Hepatocyte (in vitro differentiated cells): ENCODE data around the gene HTT. TPM values are rescaled to one million over a fixed set of nuclear protein-coding genes. Genes with fewer than 3 reads are reported as not detected.
A peak's percentile ranks its signal among the peaks of the same experiment; 100 is the strongest.

Experiments used
- DNase-seq: peaks from one replicate; pipeline ENCODE4 v3.0.0-alpha.2; 2016; ENCODE audit warnings: low spot score
- H2AFZ ChIP-seq: fragments of 200-600 bp; sonication (generic); 2 replicates; pipeline ENCODE4 v1.6.0; 2016; ENCODE audit warnings: antibody characterized with exemption, mild to moderate bottlenecking
- H3K27ac ChIP-seq: fragments of 200-600 bp; sonication (generic); 2 replicates; pipeline ENCODE4 v1.5.1; 2016; ENCODE audit warnings: mild to moderate bottlenecking
- H3K27me3 ChIP-seq: fragments of 200-600 bp; sonication (generic); 2 replicates; pipeline ENCODE4 v1.6.1; 2016
- H3K36me3 ChIP-seq: fragments of 200-600 bp; sonication (generic); replicated peaks from 2 replicates; pipeline ENCODE4 v1.5.1; 2016; ENCODE audit warnings: low read depth; ENCODE audit not compliant: insufficient read depth
- H3K4me1 ChIP-seq: fragments of 200-600 bp; sonication (generic); 2 replicates; pipeline ENCODE4 v1.5.1; 2016; ENCODE audit warnings: mild to moderate bottlenecking, moderate library complexity; ENCODE audit not compliant: insufficient read depth
- H3K4me2 ChIP-seq: fragments of 200-600 bp; sonication (generic); 2 replicates; pipeline ENCODE4 v1.6.0; 2016
- H3K4me3 ChIP-seq: fragments of 200-600 bp; sonication (generic); 2 replicates; pipeline ENCODE4 v1.5.1; 2016; ENCODE audit warnings: mild to moderate bottlenecking
- H3K79me2 ChIP-seq: fragments of 200-600 bp; sonication (generic); 2 replicates; pipeline ENCODE4 v1.6.0; 2017; ENCODE audit warnings: mild to moderate bottlenecking
- H3K9me2 ChIP-seq: fragments of 200-600 bp; sonication (generic); replicated peaks from 2 replicates; pipeline ENCODE4 v1.6.0; 2017; ENCODE audit warnings: mild to moderate bottlenecking; ENCODE audit not compliant: insufficient read depth
- H3K9me3 ChIP-seq: fragments of 200-600 bp; sonication (generic); 2 replicates; pipeline ENCODE4 v1.5.1; 2016; ENCODE audit warnings: low read depth, mild to moderate bottlenecking
- H4K20me1 ChIP-seq: fragments of 200-600 bp; sonication (generic); 2 replicates; pipeline ENCODE4 v1.6.0; 2016; ENCODE audit warnings: mild to moderate bottlenecking; ENCODE audit not compliant: insufficient read depth, poor library complexity, severe bottlenecking
- EZH2 ChIP-seq: fragments of 200-600 bp; sonication (generic); IDR thresholded peaks from 2 replicates; pipeline ENCODE4 v1.6.1; 2016; ENCODE audit warnings: antibody characterized with exemption, mild to moderate bottlenecking, borderline replicate concordance
- EZH2phosphoT487 ChIP-seq: fragments of 200-600 bp; sonication (generic); IDR thresholded peaks from one replicate; pipeline ENCODE4 v1.6.1; 2018; ENCODE audit warnings: antibody characterized with exemption, mild to moderate bottlenecking, low read depth, moderate library complexity; ENCODE audit not compliant: unreplicated experiment, severe bottlenecking
- whole genome bisulfite sequencing: methylation state at CpG from one replicate; pipeline ENCODE4 v1.1.6; 2016; ENCODE audit warnings: low lambda C conversion rate; ENCODE audit errors: missing lambda C conversion rate; 5-methylcytosine and 5-hydroxymethylcytosine counted together
- polyA plus RNA-seq: library from polyadenylated mRNA; unstranded; fragments of >200 nt; fragmentation: Nextera tagmentation; extraction: Ambion mirVana; gene quantifications from 2 replicates; pipeline ENCODE4 v1.2.1, GENCODE V29; 2016
- total RNA-seq: library from RNA; depleted of rRNA; stranded (reverse); fragments of >200 nt; gene quantifications from 2 replicates; pipeline ENCODE4 v1.2.3, GENCODE V29; 2014
- TF ChIP-seq, protein P1 (sequence below): fragments of 200-600 bp; sonication (generic); IDR thresholded peaks from 2 replicates; pipeline ENCODE4 v1.5.1; 2016; ENCODE audit warnings: antibody characterized with exemption, mild to moderate bottlenecking; ENCODE audit not compliant: poor library complexity

The HTT gene
- total and polyA plus RNA-seq, 2 experiments from 2014 or later = 12.4 to 33.9 TPM

GRCh38 chr4:3096202-3096601, 21.7 kb downstream of the HTT start:
- H3K4me1 ChIP-seq = no peaks in the 10 kb centered on the region
- peaks cover 38% of the 10 kb centered on the region for H3K79me2 ChIP-seq

DNA sequence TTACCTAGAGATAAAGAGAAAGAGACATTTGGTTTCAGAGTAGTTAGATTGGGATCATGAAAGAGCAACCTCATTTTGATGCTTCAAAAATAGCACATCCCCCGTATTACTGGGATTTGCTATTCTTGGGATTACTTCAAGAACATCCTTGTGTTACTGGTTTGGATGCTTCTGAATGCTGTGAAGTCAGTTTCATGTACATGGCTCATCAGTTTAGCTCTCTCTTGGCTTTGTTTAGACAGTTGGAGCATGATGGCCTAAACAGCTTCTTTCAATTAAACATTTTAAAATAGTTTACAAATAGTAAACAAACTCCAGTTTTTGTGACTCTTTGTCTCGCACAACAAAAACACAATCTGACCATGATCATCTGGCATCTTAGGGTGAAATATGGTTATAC, 23.9 kb downstream of the HTT start:
- no peaks in the 10 kb centered on the region for H3K27me3 ChIP-seq
- no peaks in the 10 kb centered on the region for H3K36me3 ChIP-seq
- H2AFZ ChIP-seq = no peak overlapping the region
- DNase-seq = no peak
- TF ChIP-seq, protein P1, sequence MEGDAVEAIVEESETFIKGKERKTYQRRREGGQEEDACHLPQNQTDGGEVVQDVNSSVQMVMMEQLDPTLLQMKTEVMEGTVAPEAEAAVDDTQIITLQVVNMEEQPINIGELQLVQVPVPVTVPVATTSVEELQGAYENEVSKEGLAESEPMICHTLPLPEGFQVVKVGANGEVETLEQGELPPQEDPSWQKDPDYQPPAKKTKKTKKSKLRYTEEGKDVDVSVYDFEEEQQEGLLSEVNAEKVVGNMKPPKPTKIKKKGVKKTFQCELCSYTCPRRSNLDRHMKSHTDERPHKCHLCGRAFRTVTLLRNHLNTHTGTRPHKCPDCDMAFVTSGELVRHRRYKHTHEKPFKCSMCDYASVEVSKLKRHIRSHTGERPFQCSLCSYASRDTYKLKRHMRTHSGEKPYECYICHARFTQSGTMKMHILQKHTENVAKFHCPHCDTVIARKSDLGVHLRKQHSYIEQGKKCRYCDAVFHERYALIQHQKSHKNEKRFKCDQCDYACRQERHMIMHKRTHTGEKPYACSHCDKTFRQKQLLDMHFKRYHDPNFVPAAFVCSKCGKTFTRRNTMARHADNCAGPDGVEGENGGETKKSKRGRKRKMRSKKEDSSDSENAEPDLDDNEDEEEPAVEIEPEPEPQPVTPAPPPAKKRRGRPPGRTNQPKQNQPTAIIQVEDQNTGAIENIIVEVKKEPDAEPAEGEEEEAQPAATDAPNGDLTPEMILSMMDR = no peak
- TF ChIP-seq EZH2phosphoT487 (no peak), EZH2 (no peak)
- 73% methylated on average over 2 of the region's 2 CpGs for WGBS
- no peak overlapping the region for H3K27ac ChIP-seq
- no peaks in the 10 kb centered on the region for H3K9me3 ChIP-seq
- no peaks in the 10 kb centered on the region for H4K20me1 ChIP-seq
- H3K79me2 ChIP-seq = peaks cover 29% of the 10 kb centered on the region
- H3K4me3 ChIP-seq = no peak overlapping the region
- no peaks in the 10 kb centered on the region for H3K9me2 ChIP-seq
- H3K4me2 ChIP-seq = no peak overlapping the region
- no peaks in the 10 kb centered on the region for H3K4me1 ChIP-seq

More at GRCh38 chr4:3096202-3096601, 21.7 kb downstream of the HTT start:
- H3K4me3 ChIP-seq = no peak overlapping the region
- H3K9me2 ChIP-seq = no peaks in the 10 kb centered on the region
- H3K36me3 ChIP-seq = no peaks in the 10 kb centered on the region
- no peaks in the 10 kb centered on the region for H3K27me3 ChIP-seq
- no peaks in the 10 kb centered on the region for H3K9me3 ChIP-seq
- no peak overlapping the region for H3K27ac ChIP-seq
- no peaks in the 10 kb centered on the region for H4K20me1 ChIP-seq
- H3K4me2 ChIP-seq = no peak overlapping the region
- DNase-seq = no peak
- H2AFZ ChIP-seq = no peak overlapping the region
- 97% methylated on average over 3 of the region's 3 CpGs for WGBS
- TF ChIP-seq EZH2phosphoT487 (no peak), EZH2 (no peak)
- TF ChIP-seq, protein P1 = no peak

GRCh38 chr4:3106339-3107186, 32.1 kb downstream of the HTT start:
- Histone ChIP-seq H3K9me3 (no peaks in the 10 kb centered on the region), H3K27ac (peak overlapping the region; percentile 65), H3K9me2 (no peaks in the 10 kb centered on the region), H3K27me3 (no peaks in the 10 kb centered on the region), H3K79me2 (peaks cover 8% of the 10 kb centered on the region), H4K20me1 (no peaks in the 10 kb centered on the region), H2AFZ (no peak overlapping the region), H3K4me3 (no peak overlapping the region), H3K4me2 (no peak overlapping the region), H3K4me1 (peaks cover 6% of the 10 kb centered on the region), H3K36me3 (no peaks in the 10 kb centered on the region)
- peak; percentile 93 for DNase-seq
- TF ChIP-seq, protein P1 = peak; percentile 98
- TF ChIP-seq EZH2 = no peak
- no peak for TF ChIP-seq EZH2phosphoT487
- 10% methylated on average over 7 of the region's 7 CpGs for WGBS
